Caco-2 (cell line): ENCODE measurements around the gene IL2RA. TPM values are rescaled to one million over a fixed set of nuclear protein-coding genes. Genes with fewer than 3 reads are reported as not detected.

Experiments
- BruUV-seq: library from RNA; stranded (reverse); fragments of 400-500 nt; replicated peaks from 2 replicates; lab custom pipeline; 2021; lab: Mats Ljungman, UMichigan
- CTCF ChIA-PET: fragments of 300-600 bp; sonication (Branson Sonifier 250); formaldehyde crosslinking; loops from one replicate; lab custom pipeline; 2022; ENCODE audit warnings: antibody characterized with exemption; lab: Charles Lee
- POLR2A ChIA-PET: fragments of 300-600 bp; sonication (Branson Sonifier 250); formaldehyde crosslinking; loops from one replicate; lab custom pipeline; 2022; ENCODE audit warnings: antibody characterized with exemption; lab: Charles Lee
- DNase-seq, 2 experiments: peaks; one replicate each; pipeline versions ENCODE4 v3.0.0 to v3.0.0-alpha.2; 2020 to 2022
- H3K27me3 ChIP-seq: replicated peaks from 2 replicates; pipeline ENCODE4 v1.6.0; 2011; ENCODE audit warnings: low read length; ENCODE audit not compliant: control insufficient read depth, insufficient read depth
- H3K36me3 ChIP-seq: 2 replicates; pipeline ENCODE4 v1.5.1; 2011; ENCODE audit warnings: low read length; ENCODE audit not compliant: control insufficient read depth, insufficient read depth
- H3K4me1 ChIP-seq: fragments of 250-450 bp; sonication (Bioruptor Pico); 2 replicates; pipeline ENCODE4 v1.5.1; 2020; ENCODE audit warnings: mild to moderate bottlenecking
- H3K4me3 ChIP-seq: 2 replicates; pipeline ENCODE4 v1.5.1; 2011; ENCODE audit warnings: low read depth, mild to moderate bottlenecking, control low read depth, low read length
- H3K9me3 ChIP-seq: fragments of 250-450 bp; sonication (Bioruptor Pico); 2 replicates; pipeline ENCODE4 v1.5.1; 2020; ENCODE audit warnings: mild to moderate bottlenecking, moderate library complexity
- H3K27ac Mint-ChIP-seq: one replicate; pipeline ENCODE4 v1.8.0; 2022; ENCODE audit warnings: mixed read lengths; ENCODE audit not compliant: unreplicated experiment
- H3K27me3 Mint-ChIP-seq: one replicate; pipeline ENCODE4 v1.8.0; 2022; ENCODE audit warnings: mixed read lengths; ENCODE audit not compliant: insufficient read depth, unreplicated experiment
- H3K36me3 Mint-ChIP-seq: one replicate; pipeline ENCODE4 v1.8.0; 2022; ENCODE audit warnings: mild to moderate bottlenecking, mixed read lengths; ENCODE audit not compliant: insufficient read depth, unreplicated experiment
- H3K4me1 Mint-ChIP-seq: one replicate; pipeline ENCODE4 v1.8.0; 2022; ENCODE audit warnings: low read depth, mixed read lengths; ENCODE audit not compliant: unreplicated experiment
- H3K4me3 Mint-ChIP-seq: one replicate; pipeline ENCODE4 v1.8.0; 2022; ENCODE audit warnings: mild to moderate bottlenecking, moderate library complexity, mixed read lengths; ENCODE audit not compliant: unreplicated experiment
- H3K9me3 Mint-ChIP-seq: one replicate; pipeline ENCODE4 v1.8.0; 2022; ENCODE audit warnings: mixed read lengths; ENCODE audit not compliant: unreplicated experiment
- CTCF ChIP-seq, 2 experiments: fragments of 200-600 bp in 1 of 2; IDR thresholded peaks; 1 replicate in 1 of 2; 2 replicates in 1 of 2; pipeline versions ENCODE4 v1.5.1 to v1.8.0; 2011 to 2022; ENCODE audit warnings: antibody characterized with exemption in 1 of 2, control low read depth in 1 of 2, inconsistent platforms in 1 of 2, low read depth in 1 of 2, low read length in 1 of 2, mild to moderate bottlenecking in 1 of 2, moderate library complexity in 1 of 2; ENCODE audit not compliant: insufficient read depth in 1 of 2, severe bottlenecking in 1 of 2, unreplicated experiment in 1 of 2
- intact Hi-C: fragments of 100-400 bp; cut with micrococcal nuclease; formaldehyde crosslinking; loops from one replicate; pipeline ENCODE4 v1.10.0; 2022; ENCODE audit not compliant: unreplicated experiment
- total RNA-seq: library from RNA; stranded (reverse); gene quantifications from 2 replicates; pipeline ENCODE4 v1.2.3, GENCODE V29; 2022

IL2RA gene
- total RNA-seq, 1 experiment from 2014 or later: not detected

DNA sequence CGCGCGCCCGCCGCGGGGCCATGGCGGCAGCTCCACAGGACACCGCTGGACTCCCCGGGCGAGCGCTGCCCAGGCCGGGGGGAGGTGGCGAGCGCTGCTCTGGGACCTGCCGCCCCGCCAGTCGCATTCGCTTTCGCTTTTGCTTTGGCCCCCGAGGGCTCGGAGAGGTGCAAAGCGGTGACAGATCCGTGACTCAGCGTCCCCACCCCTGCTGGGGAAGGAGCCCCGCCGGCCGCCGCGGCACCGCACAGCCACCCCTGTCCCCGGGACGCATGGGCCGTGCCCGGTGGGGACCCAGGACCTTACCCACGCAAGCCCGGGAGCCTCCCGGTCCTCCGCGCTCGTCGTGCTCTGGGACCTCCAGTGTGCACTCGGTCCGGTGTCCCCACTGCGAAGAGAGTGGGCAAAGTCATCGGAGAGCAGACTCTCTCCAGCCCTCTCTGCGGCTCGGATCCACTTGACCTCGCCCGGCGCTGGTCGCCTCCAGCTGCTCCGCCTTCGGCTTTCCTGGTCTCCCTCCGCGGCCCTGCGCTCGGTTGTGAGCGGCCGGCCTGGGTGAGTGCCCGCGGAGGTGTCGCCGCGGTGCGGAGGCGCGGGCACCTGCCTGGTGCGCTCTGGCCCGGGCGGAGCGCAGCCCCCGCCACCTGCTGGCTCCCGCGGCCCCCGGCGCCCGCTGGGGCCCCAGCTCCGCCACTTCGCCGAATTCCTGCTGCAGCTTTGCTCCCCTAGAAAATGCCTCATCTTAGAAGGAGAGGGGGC, 84.5 kb downstream of the IL2RA start, which contains the start of gene IL15RA:
IL15RA (minus strand) TSS at position 73 of the 759 bp plus-strand sequence; CDS start at position 22, 51 bp downstream.
- Histone ChIP-seq H3K27me3 (peaks cover 3% of the 10 kb centered on the region), H3K36me3 (no peaks in the 10 kb centered on the region), H3K4me3 (peak within 1 kb of the TSS; percentile 77), H3K9me3 (no peaks in the 10 kb centered on the region), H3K4me1 (peaks cover 5% of the 10 kb centered on the region; the same call in 1 of the 2 replicates)
- H3K27ac Mint-ChIP-seq: no peak within 1 kb of the TSS
- H3K4me3 Mint-ChIP-seq: peak within 1 kb of the TSS; percentile 79
- DNase-seq: peak; percentile 70 to 73
- ChIA-PET CTCF (no interaction called here), POLR2A (no interaction called here)
- TF ChIP-seq CTCF (IDR thresholded peaks at IDR 0.05; ENCODE audit: insufficient read depth in 1 of 2, low read depth in 1 of 2, low read length in 1 of 2, severe bottlenecking in 1 of 2, unreplicated experiment in 1 of 2): no peak
- peaks cover 5% of the 10 kb centered on the region for H3K36me3 Mint-ChIP-seq
- intact Hi-C loops: no loop called here
- peaks cover 27% of the 10 kb centered on the region for H3K27me3 Mint-ChIP-seq
- no peaks in the 10 kb centered on the region for H3K4me1 Mint-ChIP-seq
- BruUV-seq: no TSS peak
- no peaks in the 10 kb centered on the region for H3K9me3 Mint-ChIP-seq

DNA sequence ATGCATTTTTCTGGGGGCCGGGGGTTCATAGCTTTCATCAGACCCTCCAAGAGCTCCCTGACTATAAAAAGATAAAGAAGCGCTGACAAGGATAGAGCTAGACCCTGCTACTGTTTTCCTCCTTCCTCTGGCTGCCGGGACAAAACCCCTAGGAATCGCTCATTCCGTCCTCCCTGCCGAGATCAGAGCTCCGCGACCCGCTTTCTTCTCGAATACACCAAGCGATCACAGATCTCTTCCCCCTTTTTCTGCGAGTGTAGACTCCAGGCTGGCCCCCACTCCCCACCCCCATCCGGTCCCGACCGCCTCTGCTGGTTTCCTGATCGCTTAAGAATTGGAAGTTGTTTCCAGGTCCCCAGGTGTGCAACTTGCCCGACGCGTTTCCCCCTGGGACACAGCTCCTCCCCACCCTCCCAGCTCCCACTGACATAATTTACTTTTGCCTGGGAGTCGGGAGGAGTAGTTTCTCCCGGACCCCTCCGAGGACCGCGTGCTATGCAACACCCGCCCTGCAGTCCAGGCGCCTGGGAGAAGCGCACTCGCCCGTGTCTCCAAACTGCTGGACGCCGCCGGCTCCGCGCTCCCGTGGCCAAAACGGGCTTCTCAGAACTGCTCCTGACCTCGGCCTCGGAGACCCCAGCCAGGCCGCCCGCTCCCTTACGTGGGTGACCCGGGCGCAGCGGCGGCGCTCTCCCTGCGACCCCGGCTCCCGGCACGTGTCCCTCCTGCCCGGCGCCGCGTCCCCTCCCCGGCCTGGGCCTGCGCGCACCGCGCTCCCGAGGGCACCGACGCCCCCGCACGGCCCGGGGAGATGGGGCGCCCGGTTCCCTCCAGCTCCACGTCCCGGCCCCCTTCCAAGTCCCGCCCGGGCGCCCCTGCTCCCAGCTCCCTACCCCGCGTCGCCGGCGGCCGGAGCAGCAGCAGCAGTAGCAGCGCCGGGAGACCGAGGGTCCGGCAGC, 85.4 kb downstream of the IL2RA start:
- intact Hi-C loops: no loop called here
- H3K9me3 Mint-ChIP-seq: no peaks in the 10 kb centered on the region
- CTCF ChIA-PET: no interaction called here
- BruUV-seq: no TSS peak
- H3K27ac Mint-ChIP-seq: no peak overlapping the region
- peak in 1 of 2 experiments; percentile 42 for DNase-seq
- Histone ChIP-seq H3K9me3 (no peaks in the 10 kb centered on the region), H3K36me3 (no peaks in the 10 kb centered on the region), H3K4me1 (peaks cover 5% of the 10 kb centered on the region; the same call in 1 of the 2 replicates), H3K4me3 (peak overlapping the region; percentile 77), H3K27me3 (peaks cover 3% of the 10 kb centered on the region)
- H3K4me1 Mint-ChIP-seq: no peaks in the 10 kb centered on the region
- TF ChIP-seq CTCF (IDR thresholded peaks at IDR 0.05; ENCODE audit: insufficient read depth in 1 of 2, low read depth in 1 of 2, low read length in 1 of 2, severe bottlenecking in 1 of 2, unreplicated experiment in 1 of 2): peak in 1 of 2 experiments; percentile 1
- peaks cover 29% of the 10 kb centered on the region for H3K27me3 Mint-ChIP-seq
- H3K36me3 Mint-ChIP-seq: peaks cover 5% of the 10 kb centered on the region
- POLR2A ChIA-PET: no interaction called here
- peak overlapping the region; percentile 79 for H3K4me3 Mint-ChIP-seq
